ENCODE measurements around the gene MOB2.

MOB2 gene

GRCh38 chr11:1454576-1454975, 32.0 kb downstream of the MOB2 start:
- DNase-seq: no peak
- Mint-ChIP-seq H3K27ac (no peak overlapping the region), H3K36me3 (ENCODE audit: low read depth) (no peaks in the 10 kb centered on the region), H3K4me3 (no peak overlapping the region), H3K27me3 (ENCODE audit: low read depth, poor library complexity) (no peaks in the 10 kb centered on the region), H3K4me1 (peaks cover under 1% of the 10 kb centered on the region), H3K9me3 (no peaks in the 10 kb centered on the region)
- TF ChIP-seq CTCF (IDR thresholded peaks at IDR 0.05): no peak

- peak; percentile 50 for DNase-seq
- Mint-ChIP-seq H3K27me3 (ENCODE audit: low read depth, poor library complexity) (no peaks in the 10 kb centered on the region), H3K9me3 (no peaks in the 10 kb centered on the region), H3K4me3 (no peak overlapping the region), H3K4me1 (no peaks in the 10 kb centered on the region), H3K36me3 (ENCODE audit: low read depth) (no peaks in the 10 kb centered on the region), H3K27ac (no peak overlapping the region)
- TF ChIP-seq CTCF (IDR thresholded peaks at IDR 0.05): no peak
These were observed 33.0 kb downstream of the MOB2 start for GRCh38 chr11:1453611-1454034.

GRCh38 chr11:1452744-1453143, 33.8 kb downstream of the MOB2 start:
- Mint-ChIP-seq H3K27ac (no peak overlapping the region), H3K4me3 (no peak overlapping the region), H3K27me3 (ENCODE audit: low read depth, poor library complexity) (no peaks in the 10 kb centered on the region), H3K36me3 (ENCODE audit: low read depth) (no peaks in the 10 kb centered on the region), H3K4me1 (no peaks in the 10 kb centered on the region), H3K9me3 (no peaks in the 10 kb centered on the region)
- no peak for TF ChIP-seq CTCF (IDR thresholded peaks at IDR 0.05)
- DNase-seq: no peak

- Mint-ChIP-seq H3K36me3 (ENCODE audit: low read depth) (no peaks in the 10 kb centered on the region), H3K4me3 (no peak overlapping the region), H3K27ac (no peak overlapping the region), H3K4me1 (no peaks in the 10 kb centered on the region), H3K27me3 (ENCODE audit: low read depth, poor library complexity) (no peaks in the 10 kb centered on the region), H3K9me3 (no peaks in the 10 kb centered on the region)
- no peak for TF ChIP-seq CTCF (IDR thresholded peaks at IDR 0.05)
- no peak for DNase-seq
These were observed 34.7 kb downstream of the MOB2 start for GRCh38 chr11:1451781-1452470.

GRCh38 chr11:1450949-1451710, 35.4 kb downstream of the MOB2 start:
- no peaks in the 10 kb centered on the region for H3K9me3 Mint-ChIP-seq
- no peak for TF ChIP-seq CTCF (IDR thresholded peaks at IDR 0.05)
- no peak overlapping the region for H3K4me3 Mint-ChIP-seq
- no peak overlapping the region for H3K27ac Mint-ChIP-seq
- no peaks in the 10 kb centered on the region for H3K4me1 Mint-ChIP-seq
- no peaks in the 10 kb centered on the region for H3K27me3 Mint-ChIP-seq (ENCODE audit: low read depth, poor library complexity)
- peak; percentile 80 for DNase-seq
- H3K36me3 Mint-ChIP-seq (ENCODE audit: low read depth): no peaks in the 10 kb centered on the region
